GM12878 (cell line): ENCODE data around the gene SLC31A1. TPM values are rescaled to one million over a fixed set of nuclear protein-coding genes. Genes with fewer than 3 reads are reported as not detected.

Source experiments
- BACH1 ChIP-seq: fragments of 450-650 bp; IDR thresholded peaks from 2 replicates; pipeline ENCODE4 v1.6.1; 2017; ENCODE audit warnings: mild to moderate bottlenecking, borderline replicate concordance
- BCL11A ChIP-seq: IDR thresholded peaks from 2 replicates; pipeline ENCODE4 v1.6.1; 2011; ENCODE audit warnings: low read depth, low read length
- CREM ChIP-seq: IDR thresholded peaks from 2 replicates; pipeline ENCODE4 v1.6.1; 2014; ENCODE audit warnings: antibody characterized with exemption, low read depth
- ETV6 ChIP-seq, 2 experiments: fragments of 450-650 bp in 1 of 2; IDR thresholded peaks in 1 of 2; conservative IDR thresholded peaks in 1 of 2; 2 replicates each; pipeline ENCODE4 v1.6.1; 2014; ENCODE audit warnings: antibody characterized with exemption in 1 of 2, borderline replicate concordance in 1 of 2, low read depth in 1 of 2, mild to moderate bottlenecking in 1 of 2, moderate library complexity in 1 of 2
- PBX3 ChIP-seq: IDR thresholded peaks from 2 replicates; pipeline ENCODE4 v1.6.1; 2011; ENCODE audit warnings: mild to moderate bottlenecking, low read depth, low read length, moderate library complexity; ENCODE audit not compliant: insufficient replicate concordance
- ZBTB33 ChIP-seq: fragments of 450-650 bp; IDR thresholded peaks from 2 replicates; pipeline ENCODE4 v1.6.1; 2017; ENCODE audit warnings: mild to moderate bottlenecking
- ZNF274 ChIP-seq: IDR thresholded peaks from one replicate; pipeline ENCODE4 v1.8.0; 2011; ENCODE audit not compliant: insufficient read length, insufficient read depth
- ZZZ3 ChIP-seq: IDR thresholded peaks from 2 replicates; pipeline ENCODE4 v1.6.1; 2011; ENCODE audit warnings: low read depth; ENCODE audit not compliant: control insufficient read depth, insufficient read length
- polyA plus RNA-seq, 11 experiments: library from polyadenylated mRNA; depleted of rRNA in 4 of 11; unstranded in 6 of 11; stranded (reverse) in 5 of 11; fragments of >200 nt; fragmentation: Nextera tagmentation in 4 of 11; fragmentation: Illumina TruSeq in 1 of 11; extraction: Ambion mirVana in 4 of 11; extraction: Trizol in 1 of 11; gene quantifications; 1 replicate in 1 of 11; 2 replicates in 10 of 11; pipeline versions ENCODE4 v1.2.1 to v1.2.3, GENCODE V29; 2011 to 2016; ENCODE audit warnings: inconsistent platforms in 2 of 11, missing spikeins in 2 of 11, low read depth in 1 of 11
- total RNA-seq, 4 experiments: library from RNA; depleted of rRNA in 3 of 4; stranded (reverse); fragments of >200 nt in 3 of 4; fragmentation: Illumina TruSeq in 1 of 4; extraction: Trizol in 1 of 4; gene quantifications; 2 replicates each; pipeline versions ENCODE4 v1.2.1 to v1.2.3, GENCODE V29; 2013 to 2021

SLC31A1 gene
- total and polyA plus RNA-seq, 10 of the 15 experiments (the other 5 are each of a cell fraction or from before 2014, with no cell fraction given), result 7.3 to 16.2 (median 10.5) TPM

GRCh38 chr9:113219969-113220368 lies 1.4 kb upstream of the SLC31A1 start (continued):
- TF ChIP-seq ZBTB33 (no peak), CREM (peak; percentile 75), ZNF274 (no peak), BCL11A (peak; percentile 75; the same call in 1 of the 2 replicates), BACH1 (no peak), PBX3 (no peak), ZZZ3 (no peak), ETV6 (conservative IDR thresholded peaks at IDR 0.05 in 1 of 2, IDR thresholded peaks at IDR 0.05 in 1 of 2; ENCODE audit: borderline replicate concordance in 1 of 2, low read depth in 1 of 2) (peak in 1 of 2 experiments; percentile 68; a peak in 2 of 4 replicates)
